Kidney capillary endothelial cell (primary cell): ENCODE data around the gene DOK6.

Experiments
- DNase-seq: peaks from one replicate; pipeline ENCODE4 v3.0.0-alpha.2; 2018; ENCODE audit warnings: low spot score

The DOK6 gene

DNA sequence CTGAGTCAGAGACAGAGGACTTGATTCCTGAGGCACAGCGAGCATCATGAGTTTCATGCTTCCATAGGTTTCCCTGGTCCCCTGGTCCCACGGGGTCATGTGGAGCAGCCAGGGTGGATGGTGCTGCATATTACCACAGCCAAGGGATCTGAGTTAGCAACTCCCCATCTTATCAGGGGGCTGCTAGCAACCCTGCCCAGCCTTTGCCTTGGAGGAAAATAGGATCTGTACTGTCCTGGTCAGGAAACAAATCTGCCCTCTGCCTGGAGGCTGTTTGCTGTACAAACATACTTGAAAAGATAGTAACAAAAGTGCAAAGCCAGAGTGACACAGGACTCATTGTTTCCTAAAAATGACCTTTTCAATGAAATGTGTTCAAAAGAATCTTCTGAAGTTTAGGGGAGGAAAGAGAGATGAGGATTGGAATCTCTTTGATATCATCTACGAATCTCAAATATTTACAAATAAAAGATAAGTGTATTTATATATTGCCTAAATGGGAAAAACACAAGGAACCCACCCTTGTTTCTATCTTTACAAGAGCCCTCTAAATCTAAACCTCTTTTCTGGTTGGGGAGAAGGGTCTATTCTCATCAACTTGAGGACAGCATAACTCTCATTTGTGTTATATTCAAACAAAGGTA lies 352.2 kb downstream of the DOK6 start:
- DNase-seq = no peak

DNA sequence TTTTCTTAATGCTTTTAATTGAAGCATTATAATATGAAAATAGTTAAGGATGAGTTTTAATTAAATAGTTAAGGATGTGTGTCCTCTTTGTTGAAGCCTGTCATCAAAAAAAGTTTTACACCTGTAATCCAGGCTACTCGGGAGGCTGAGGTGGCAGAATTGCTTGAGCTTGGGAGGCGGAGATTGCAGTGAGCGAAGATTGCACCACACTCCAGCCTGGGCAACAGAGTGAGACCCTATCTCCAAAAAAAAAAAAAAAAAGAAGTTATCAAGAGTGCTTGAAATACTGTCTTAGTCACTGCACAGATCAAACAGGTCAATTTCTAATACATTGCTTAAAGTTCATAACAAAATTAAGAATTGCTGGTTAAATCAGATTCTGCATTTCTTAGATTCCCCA lies 353.4 kb downstream of the DOK6 start:
- DNase-seq = no peak

DNA sequence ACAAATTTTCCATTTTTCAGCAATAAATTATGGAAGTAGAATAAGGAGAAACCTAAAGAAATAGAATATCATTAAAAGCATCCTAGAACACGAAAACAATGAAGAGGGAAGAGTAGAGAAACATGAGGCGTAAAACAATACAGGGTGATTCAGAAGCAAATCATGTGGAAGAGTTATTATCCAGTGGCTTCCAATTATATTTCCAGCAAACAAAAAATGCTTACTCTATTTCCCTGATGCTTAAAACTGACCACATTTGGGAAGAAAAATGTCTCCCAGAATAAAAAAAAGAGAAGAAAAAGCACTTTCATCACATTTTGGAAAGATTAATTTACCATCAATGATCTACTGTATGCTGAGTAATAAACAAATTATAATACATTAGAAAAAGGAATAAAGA lies 354.4 kb downstream of the DOK6 start:
- DNase-seq = no peak

DNA sequence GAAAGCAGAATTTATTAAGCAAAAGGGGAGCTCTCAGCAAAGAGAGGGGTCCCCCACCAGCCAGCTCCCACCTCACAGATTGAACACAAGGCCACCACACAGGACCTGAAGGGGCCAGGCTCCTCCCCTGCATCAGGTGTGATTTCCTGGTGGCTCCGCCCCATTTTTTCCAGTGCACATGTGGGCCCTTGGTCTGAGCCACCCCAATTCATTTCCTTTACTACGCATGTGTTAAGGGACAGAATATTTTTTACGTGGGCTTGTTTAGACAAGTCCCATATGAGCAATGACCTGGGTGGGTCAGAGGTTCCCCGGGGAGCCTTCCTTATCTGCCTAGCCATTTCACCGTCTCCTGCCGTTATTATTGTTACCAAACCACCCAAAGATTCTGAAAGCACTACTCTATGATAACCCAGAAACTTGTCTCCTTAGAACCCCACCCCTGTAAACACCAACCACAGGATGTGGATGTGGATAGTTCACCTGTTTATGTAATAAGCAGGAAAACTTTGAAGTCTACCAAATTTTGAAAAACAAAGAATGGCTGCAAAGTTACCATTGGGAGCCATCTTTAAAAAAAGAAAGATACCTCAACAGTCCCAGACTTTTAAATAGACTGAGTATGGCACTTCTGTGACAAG lies 355.3 kb downstream of the DOK6 start:
- DNase-seq = no peak

DNA sequence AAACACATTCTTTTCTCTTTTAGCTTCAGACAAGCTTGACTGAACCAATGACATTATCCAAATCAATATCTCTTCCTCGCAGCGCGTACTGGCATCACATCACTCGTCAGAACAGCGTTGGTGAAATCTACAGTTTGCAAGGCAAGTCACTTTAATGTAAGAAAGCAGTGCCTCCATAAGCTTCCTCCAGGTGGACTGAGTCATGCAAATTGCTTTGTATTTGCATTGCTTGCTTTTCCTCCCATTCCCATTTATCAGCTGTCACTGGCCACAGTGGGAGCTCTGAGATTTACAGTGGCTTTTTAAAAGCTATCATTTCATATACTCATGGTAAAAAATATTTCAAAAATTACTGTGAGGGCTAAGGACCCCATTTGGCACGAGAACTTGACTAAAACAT lies 357.0 kb downstream of the DOK6 start:
- DNase-seq = peak; percentile 16

DNA sequence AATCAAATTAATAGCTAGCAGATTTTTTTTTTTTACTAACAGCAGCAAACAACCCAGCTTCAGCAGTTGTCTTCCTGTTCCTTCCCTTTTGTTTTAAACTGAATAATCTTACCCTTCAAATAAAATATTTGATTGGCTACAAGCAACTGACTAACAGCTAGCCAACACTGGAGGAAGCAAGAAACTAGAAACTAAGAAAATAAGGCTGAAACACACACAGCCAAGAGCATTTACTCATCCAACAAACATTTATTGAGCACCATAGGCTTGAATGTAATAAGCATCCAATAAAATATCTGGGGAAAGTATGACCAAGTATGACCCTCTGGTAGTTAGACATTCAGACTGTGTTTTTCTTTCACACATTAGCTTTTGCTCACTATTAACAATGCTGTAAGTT lies 357.8 kb downstream of the DOK6 start:
- DNase-seq = peak; percentile 9

DNA sequence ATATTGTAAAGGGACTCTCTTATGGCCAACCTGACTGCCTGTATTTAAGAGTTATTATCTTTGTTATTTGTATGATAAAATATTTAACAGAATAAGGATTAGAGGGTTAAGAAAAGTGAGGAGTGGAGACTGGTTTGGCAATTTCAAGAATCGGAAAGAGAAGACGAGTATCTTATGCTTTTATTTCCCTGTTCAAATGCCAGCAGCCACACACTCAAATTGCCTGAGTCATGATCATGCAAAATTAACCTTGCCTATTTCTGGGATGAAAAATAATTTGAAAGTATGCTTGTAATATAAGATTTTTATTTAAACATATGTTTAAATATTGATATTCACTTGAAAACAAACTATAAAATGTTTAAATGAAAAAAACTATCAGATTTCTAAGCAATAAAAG lies 358.4 kb downstream of the DOK6 start:
- no peak for DNase-seq

DNA sequence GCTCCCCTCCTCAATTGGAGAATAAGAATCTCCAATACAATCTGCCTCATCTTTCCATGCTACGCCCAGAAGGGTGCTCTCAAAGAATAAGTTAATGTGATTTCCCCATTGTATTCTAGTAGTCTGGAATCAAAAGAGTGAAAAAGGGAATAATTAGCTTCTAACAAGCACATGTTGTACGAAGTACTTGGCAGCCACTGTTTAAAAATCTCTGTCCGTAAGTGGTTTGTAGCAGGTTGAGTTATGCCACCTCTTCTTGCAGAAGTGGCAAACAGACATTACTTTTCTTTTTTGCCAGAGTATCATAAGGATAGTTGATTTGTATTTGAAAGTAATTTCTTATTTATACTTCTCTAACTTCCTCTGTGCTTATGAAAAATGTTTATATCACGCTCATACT lies 362.3 kb downstream of the DOK6 start:
- DNase-seq = no peak

DNA sequence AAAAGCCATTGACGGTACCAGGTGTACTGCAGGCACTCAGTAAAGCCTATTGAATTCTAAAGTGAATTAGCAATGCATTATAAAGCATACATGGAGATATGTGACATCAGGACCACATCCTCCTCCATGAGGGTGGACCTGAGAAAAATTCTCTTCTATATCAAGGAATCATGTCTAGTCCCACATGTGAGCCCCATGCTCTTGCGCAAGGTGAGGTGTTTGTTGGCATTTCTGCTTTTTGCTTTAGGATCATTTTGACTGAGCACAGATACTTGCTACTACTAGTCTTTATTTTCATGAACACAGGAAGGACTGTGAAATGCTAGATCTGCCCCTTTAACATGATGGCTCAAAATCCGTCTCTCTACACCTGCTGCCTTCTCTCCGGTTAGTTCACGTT lies 363.1 kb downstream of the DOK6 start:
- no peak for DNase-seq

DNA sequence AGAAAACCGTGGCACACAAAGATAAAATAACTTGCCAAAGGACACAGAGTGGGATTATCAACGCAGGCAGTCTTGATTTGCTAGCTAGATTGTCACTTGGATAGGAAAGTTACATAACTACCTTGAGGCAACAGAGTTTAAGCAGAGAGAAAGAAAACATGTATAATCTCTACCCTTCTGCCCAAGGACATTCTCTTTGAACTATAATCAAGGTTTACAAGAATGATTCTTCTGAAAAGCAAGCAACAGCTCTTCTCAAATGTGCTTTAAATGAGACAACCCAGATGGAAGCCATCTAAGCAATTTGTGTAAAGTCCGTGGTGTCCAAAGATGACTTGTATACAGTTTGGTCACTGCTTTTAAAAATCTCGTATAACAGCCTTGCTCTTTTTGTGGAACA lies 369.6 kb downstream of the DOK6 start:
- no peak for DNase-seq

DNA sequence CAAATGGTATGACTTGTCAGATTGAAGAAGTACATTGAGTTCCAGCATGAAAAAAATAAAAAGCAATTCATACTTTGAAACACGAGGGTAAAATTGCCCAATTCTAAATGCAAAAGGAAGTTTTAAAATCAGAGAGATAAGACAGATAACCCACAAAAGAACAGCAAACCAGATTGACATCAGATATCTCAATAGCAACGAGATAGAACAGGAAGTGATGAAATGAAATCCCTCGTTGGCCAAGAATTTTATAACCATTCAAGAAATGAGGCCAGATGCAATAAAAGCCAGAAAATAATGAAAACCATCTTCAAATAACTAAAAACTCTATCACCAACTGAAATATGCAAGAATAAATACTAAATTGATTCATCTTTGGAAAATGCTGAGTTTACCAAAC lies 374.1 kb downstream of the DOK6 start:
- no peak for DNase-seq

DNA sequence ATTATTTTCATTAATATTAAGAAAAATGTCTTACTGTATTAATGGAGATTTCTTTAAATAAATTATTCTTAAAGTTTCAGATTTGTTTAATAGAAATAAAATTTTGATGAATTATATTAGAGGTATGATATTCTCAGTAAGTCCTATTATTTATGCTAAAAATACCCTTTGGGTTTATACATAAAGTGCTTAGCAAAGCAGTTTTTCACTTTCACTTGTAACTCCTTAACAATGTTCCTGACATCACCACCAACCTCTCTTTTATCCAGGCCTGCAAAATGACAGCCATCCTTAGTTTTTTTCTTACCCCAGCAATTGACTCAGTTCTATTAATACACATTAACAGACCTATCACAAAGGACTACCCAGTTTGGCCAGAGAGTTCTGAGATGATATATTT lies 376.6 kb downstream of the DOK6 start:
- no peak for DNase-seq

DNA sequence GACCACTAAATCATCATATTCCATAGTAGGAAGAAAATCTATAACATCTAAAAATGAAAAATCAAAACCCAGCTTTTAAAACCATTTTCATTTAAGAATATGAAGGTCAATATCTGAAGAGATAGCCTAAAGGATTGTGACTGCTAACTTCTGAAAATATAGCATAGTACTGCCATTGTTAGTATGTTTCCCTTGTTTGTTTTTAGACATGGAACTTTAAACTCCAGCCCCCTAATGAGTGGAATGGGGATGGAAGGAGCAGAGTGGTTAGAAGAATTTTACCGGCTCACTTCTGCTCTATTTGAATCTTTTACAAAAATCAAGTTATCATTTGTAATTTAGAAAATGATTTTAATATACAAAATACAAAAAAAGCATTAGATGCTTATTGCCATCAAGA lies 378.0 kb downstream of the DOK6 start:
- DNase-seq = no peak

DNA sequence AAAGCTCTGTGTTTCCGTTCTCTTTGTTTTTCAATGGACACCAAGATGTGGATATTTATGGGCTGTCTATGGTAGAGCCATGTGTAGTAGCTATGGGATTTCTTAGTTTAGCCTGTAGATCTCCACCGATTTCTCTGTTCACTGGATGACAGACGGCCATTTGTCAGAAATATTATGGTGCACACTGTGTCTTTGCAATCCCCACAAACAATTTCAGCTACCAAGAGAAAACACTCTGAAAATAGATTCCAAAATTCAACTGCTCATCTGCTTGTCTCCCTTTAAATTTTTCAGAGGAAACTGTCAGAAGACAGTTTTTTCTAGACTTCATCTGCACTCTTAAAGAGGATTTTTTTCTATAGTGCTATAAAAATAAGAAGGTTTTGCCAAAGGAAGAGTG lies 380.2 kb downstream of the DOK6 start:
- no peak for DNase-seq

DNA sequence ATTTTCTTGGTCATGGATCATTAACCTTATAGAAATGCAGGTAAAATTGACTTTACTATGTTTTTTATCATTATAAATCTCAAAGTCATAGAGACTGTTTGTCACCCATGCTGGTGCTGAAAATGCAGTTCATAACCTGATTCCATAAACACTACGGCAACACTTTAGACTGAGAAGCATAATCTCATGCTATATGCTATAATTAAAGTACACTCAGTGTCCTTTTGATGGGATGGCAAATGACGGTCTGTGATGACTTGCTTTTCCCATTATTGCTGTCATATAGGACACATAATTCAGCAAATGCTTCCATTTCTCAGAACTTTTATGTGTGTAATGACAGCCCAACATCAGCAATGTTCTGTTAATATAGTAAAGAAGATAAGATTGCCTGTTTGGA lies 384.1 kb downstream of the DOK6 start:
- DNase-seq = no peak

DNA sequence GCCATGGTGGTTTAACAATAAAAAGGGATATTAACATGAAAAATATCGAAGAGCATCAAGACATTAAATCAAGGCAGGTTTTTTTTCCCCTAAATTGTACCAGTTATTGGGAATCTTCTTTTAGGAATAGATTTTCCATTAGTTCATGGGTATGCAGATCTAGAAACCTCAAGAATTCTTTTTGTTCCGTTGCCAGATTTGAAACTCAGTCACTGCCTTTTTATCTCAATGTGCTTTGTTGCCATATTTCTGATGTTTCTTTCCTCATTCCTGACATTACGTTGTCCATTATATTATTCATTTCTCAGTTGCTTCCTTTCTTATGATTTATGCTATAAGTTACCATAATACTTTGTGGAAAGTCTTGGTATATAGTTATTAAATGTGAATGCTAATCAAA lies 384.8 kb downstream of the DOK6 start:
- DNase-seq = no peak

DNA sequence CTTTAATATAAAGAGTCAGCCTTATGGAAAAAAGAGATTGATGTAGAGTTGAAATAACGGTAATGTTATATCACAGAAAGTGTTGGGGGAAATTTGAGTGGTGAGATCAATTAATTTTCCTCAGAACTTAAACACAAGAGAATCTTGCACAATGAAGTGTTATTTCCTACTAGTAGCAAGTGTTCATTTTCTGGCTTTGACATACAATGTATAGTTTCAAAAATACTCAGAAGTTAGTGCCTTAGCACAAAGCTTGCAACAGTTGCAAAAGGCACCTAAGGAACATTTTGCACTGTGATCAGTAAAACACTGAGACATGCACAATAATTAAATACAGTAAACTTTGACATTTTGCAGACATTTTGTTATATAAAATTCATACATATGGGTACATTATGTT lies 385.7 kb downstream of the DOK6 start:
- no peak for DNase-seq

DNA sequence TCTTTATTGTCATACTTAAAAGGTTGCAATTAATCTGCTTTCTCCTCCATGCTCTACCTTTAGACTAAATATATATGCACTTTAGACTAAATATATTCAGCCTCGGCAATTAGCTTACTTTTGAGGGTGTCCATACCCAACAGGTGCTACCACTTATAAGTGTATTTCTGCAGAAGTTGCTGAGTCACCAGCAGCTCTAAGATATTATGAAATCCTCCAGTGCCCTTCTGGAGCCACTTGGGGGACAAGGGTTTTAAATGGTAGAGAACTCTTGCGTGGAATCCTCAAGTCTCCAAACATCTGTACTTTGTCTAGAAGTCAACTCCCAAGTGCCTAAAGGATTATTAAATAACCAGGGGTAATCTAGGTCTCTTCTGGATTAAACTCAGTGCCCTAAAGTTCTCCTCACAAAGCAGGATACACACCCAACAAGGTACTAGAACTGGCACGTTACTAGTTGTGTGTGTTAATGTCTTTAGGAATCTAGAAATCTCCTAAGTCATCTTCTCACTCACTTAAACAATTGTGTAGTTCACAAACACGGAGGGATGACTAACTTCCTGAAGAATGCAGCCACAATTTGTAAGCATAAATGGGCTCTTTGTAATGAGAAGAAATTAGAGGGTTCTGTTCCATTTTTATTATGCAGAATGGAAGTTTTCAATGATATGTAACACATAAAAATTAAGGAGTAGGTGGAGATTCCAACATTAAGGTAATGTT lies 387.3 kb downstream of the DOK6 start:
- DNase-seq = peak; percentile 81

DNA sequence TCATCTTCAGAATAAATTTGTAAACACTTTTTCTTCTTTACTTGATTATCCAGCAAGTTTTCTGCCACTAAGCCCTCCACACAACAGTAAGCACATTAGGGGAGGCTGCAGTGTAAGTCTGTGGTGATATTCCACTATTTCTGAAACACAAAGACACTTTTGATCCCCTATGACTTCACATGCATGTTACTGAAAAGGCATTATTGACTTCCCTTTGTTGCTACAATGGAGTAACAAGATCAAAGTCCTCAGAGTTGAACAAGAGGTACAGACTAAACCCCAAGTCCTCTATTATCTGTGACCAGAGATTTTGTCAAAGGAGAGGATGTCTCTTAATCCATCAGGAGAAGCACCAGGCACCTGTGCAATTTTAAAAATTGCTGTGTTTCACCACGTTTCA lies 389.1 kb downstream of the DOK6 start:
- DNase-seq = no peak

DNA sequence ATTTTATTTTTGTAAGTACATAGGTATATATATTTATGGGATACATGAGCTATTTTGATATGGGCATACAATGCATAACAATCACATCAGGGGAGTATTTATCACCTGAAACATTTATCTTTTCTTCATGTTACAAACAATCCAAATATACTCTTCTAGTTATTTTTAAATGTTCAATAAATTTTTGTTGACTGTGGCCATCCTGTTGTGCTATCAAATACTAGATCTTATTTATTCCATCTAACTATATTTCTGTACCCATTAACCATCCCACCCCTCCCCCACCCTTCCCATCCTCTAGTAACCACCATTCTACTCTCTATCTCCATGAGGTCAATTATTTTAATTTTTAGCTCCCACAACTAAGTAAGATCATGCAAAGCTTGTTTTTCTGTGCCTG lies 390.0 kb downstream of the DOK6 start:
- DNase-seq = no peak

DNA sequence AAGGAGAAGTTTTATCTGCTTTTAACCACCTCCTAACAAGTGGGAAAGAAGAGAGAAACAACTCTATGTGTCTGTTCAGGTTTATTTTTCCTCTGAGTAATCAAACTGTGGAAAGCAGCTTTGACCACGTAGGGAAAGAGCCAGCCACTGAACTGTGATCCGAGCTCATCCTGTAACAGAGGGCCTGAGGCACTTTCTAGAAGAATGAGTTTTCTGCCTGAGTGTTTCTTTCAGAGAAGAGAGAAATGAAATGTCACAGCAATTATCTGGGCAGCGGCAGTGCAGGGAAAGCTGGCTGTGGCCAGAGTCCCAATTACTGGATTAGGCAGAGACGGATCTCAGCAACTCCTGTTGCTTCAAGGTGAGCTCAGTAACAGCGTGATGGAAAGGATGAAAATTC lies 395.1 kb downstream of the DOK6 start:
- DNase-seq = no peak

DNA sequence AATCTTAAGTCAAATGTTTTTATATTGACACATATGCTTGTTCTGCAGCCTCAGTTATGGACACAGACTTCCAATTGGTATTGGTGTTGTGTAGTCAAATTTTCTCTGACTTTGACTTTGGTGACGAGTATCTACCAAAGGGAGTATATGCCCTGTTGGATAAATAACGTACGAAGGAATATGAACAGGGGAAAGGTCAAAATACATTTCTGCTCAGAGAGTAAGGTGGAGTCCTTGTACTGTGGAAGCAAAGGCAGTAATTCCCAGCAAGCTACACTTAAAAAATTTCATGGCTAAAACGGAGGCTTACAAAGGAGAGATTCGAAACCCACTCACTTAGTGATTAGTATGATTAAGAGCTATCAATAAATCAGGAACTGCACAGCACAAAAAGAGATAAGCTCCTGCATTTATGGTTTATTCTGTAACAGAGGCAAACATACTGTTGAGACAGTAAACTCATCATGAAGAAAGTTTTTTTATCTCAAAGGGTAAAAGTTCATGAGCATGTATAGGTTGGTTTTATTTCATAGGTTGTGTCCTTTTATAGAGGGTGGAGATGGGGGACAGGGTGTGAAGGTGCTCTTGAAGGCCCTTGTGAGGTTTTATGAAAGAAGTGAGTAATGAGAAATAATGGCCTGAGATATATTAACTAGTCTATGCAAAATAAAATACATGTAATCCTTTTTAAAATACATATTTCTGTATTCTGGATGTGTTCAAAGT lies 404.3 kb downstream of the DOK6 start:
- no peak for DNase-seq

DNA sequence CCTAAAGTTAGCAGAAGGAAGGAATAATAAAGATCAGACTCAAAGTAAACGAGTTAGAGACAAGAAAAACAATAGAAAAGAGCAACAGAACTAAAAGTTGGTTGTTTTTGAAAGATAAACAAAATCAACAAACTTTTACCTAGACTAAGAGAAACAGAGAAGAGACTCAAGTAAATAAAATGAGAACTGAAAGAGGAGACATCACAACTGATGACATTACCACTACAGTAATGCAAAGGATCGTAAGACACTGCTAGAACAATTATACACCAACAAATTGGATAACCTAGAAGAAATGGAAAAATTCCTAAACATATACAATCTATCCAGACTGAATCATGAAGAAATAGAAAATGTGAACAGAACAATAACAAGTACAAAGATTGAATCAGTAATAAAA lies 407.7 kb downstream of the DOK6 start:
- DNase-seq = no peak
